ENCODE measurements around the gene MED13L.

The MED13L gene

DNA sequence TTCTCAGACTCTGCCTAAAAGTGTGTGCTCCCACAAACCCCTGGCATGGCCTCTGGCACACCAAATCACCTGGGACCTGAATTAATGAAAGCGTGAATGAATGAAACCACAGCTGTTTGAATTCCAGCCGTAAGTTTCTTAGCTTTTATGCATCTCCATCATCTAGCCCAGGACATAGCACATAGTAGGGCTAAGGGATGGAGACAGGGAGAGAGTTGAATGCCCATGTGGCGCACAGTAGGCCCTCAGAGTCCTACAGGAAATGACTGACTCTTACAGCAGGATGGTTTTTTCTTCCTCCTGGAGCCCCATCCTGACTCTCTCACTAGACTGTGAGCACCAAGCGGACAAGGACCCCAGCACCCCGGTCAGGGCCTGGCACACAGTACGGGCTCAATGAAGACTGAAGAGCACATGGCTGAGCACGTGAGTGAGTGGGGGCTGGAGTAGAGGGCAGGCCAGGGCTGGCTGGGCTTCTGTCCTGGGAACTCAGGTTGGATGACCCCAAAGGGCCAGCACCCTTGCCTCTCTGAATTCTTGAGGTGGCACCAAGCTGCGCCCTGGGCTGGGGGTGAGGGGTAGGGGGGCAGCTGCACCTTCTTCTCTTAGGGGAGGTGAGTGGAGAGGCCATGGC is 351.3 kb downstream of the MED13L start:
- DNase-seq: no peak

DNA sequence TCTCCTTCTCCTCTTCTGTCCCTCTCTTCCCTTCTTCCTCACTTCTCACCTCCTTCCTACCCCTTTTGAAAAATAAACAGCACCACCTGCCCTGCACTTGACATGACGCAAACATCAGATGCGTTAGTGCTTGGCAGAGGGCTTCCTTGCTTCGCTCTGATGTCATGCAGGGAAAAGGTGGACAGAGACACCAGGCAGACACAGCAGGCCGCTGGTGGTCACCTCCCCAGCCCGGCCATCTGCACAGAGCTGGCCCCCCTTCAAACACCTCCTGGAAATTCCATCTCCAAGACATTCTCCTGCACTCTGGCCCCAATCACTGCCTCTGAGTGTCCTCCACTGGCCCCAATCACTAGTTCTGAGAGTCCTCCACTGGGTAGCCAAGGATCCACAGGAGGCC is 353.6 kb downstream of the MED13L start:
- no peak for DNase-seq

DNA sequence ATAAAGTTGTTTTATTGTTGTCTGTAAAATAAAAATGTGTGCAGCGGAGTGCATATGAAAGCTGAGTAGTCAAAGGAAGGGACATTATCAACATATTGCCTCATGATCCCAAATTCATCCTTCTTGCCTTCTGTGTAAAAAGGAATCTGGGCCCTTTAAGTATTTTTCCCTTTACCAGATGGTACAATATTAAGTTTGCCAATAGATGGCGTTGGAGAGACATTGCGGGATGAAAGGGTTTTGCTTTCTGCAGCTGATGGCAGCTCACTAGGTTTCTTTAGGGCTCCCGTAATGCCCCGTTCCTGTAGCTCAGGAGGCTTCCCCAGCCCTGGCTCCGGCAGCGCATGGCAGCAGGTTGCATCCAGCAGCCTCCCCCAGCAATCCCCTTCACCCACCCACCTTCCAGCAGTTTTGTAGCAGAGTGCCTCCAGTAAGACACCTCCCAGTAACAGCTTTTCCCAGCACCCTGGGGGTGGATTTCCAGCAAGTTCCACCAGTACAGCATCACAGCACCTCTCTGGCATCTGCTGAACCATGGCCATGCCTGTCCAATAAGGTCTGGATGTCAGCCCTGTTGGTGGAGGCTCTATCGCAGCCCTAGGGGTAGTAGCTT is 354.4 kb downstream of the MED13L start:
- no peak for DNase-seq

DNA sequence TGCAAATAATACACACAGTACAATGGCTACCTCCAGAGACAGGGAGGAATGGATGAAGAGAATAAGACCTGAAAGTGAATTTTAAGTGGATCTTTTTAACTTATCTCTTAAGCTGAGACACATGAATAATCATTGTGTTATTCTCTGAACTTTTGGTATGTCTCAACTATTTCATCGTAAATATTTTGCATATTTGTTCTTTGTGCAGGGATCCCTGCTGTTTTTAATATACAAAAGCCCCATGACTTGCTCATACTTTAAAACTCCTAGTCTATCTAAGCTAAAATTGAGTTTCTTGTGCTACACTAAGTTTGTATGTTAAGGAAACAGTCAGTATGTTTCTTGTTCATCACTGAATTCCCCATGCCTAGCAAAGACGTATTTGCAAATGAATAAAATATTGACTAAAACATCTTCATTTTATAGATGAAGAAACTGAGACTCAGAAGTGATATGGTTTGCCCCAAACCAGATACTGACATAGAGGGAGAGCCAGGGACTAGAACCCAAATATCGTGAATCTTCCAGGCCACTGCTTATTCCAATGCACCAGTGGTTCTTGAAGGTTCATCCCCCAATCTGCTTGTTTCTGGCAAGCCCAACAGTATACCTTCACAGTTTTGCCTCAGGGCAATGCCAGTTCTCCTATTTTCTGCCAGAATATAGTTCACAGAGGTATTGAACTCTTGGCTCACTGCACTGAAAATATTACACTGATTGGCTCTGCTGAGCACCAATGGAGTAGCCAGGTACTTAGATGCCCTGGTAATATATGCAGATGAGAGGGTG is 356.9 kb downstream of the MED13L start:
- no peak for DNase-seq

DNA sequence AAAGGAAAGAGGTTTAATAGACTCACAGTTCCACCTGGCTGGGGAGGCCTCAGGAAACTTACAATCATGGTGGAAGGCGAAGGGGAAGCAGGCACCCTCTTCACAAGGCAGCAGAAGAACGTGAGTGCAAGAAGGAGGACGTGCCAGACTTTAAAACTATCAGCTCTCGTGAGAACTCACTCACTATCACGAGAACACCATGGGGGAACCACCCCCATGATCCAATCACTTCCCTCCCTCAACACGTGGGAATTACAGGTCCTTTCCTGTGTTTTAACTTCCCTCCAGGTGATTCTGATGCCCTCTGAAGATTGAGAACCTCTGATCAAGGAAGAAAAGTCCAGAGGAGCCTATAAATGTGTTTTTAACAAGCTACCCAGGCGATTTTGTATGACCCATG is 358.7 kb downstream of the MED13L start:
- no peak for DNase-seq

DNA sequence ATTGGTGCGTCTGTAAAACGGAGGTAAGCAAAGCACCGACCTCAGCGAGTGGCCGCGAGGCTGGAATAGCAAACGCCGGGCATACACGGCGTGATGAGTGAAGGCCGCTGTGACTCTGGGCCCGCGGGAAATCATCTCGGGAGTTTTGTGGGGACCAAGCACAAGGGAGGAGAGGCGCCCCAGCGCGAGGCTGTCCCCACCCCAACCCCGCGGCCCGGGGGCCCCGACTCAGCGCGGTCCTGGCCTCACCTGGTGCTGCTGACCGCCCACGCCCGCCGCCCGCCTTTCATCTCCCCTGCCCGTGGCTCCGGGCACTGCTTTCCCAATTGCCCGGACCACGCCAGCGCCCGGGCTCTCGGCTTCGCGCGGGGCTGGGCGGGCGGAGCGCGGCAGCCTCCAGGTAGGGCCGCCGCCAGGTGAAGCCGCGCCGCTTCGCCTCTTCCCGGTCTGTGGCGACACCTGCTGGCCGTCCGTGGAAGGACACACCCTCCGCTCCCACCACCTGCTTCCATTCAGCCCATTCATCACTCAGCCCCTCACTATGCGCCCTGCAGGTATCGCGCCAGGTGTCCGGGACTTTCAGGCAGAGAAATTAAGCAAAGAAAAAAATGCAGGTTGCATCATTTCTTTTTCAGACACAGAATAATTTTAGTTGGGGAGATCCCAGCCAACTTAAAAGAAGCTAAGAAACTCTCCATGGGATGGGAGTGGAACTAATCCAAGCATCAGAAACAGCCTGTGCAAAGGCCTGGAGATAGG is 360.4 kb downstream of the MED13L start:
- peak; percentile 9 for DNase-seq

DNA sequence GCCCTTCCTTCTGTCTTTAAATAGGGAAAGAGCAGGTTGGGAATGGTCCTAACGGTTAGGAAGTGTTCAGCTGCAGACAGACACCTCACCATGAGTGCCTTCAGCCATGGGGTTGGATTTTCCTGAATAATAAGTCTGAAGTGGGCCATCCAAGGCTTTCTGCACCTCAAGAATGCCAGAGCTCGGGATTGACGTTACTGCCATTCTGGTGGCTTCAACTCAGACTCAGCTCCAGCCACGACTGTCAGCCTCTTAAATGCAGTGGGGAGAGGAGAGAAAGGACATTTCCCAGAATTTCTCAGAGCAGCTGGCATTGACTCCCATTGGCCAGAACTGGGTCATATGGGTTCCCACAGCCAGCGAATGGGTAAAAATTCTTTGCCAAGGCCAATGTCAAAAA is 363.4 kb downstream of the MED13L start:
- DNase-seq: no peak

DNA sequence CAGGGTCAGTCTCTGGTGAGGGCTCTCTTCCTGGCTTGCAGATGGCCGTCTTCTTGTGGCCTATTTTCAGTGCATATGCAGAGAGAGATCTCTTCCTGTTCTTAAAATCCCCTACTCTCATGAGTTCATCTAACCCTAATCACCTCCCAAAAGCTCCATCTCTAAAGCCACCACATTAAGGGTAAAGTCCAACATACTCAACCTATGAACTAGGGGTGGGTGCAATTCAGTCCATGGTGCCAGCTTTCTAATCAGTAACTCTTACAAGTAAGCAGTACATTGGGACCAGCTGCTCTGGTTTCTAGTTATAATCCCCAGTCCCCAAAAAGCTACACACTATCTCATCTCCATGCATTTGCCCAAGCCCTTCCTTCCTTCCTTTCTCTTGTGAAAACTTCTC is 365.1 kb downstream of the MED13L start:
- DNase-seq: no peak

DNA sequence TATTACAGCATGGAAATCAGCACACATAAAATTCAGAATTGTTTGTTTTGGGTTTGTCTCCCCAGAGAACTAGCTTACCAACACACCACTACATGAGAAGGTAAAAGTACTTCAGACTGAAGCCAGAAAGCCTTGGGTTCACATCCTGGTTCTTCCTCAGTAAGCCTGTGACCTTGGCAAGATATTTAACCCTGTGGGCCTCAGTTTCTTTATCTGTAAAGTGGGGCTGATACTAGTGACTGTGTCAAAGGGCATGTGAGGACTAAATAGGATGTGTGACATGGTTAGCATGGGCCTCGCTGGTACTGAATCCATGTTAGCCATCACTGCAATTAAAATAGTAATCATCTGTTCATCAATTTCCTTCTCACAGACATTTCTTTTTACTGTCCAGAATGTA is 366.1 kb downstream of the MED13L start:
- DNase-seq: no peak

DNA sequence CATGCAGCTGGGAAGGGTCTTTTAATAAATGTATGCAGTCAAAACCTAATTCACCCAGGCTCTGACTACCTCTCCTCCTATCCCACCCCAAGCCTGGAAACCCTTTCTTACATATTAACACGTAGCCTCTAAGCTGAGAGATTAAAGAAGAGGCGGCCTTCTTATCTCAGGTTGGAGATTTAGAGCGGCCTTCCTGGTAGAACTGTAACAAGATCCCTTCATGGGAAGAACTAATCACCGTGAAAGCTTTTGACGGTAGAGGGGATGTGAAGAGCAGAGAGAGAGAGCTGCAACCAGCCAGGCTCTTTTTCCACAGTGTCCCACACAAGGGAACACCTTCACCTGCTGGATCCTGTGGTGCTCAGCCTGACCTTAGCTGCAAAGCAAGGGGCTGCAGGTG is 367.4 kb downstream of the MED13L start:
- DNase-seq: no peak
